ENCODE measurements around the gene SYT15. TPM values are rescaled to one million over a fixed set of nuclear protein-coding genes. Genes with fewer than 3 reads are reported as not detected.
"Not testable (repeated sequence)": the region's sequence is repeated elsewhere in the genome, so short reads cannot be mapped to it uniquely, and the experiment has no call there.

Gene SYT15
- total RNA-seq, 1 donor from 2014 or later, result 0.96 TPM

DNA sequence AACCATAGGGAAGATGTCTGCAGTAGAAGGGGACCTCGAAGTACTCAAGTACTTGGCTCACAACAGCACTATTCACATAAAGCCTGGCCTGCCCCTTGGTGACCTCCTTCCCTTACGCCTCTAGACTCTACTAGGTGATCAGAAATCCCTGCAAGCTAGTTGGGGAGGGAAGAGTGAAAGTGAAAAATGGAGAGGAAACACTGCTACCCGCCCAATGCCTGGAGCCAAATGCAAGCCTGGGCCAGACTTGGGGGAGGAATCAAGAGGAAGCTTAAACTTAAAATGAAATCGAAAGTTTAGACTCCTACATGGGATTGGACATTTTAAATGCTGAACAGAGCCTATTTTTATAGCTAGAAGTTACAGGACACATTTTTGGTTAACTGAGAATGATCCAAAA, 17.6 kb downstream of the SYT15 start:
- peak overlapping the region; percentile 26 for H3K4me3 Mint-ChIP-seq
- H3K9me3 Mint-ChIP-seq; H3K36me3 Mint-ChIP-seq (ENCODE audit: low read depth); intact Hi-C loops (cut with micrococcal nuclease); H3K27ac Mint-ChIP-seq; H3K27me3 Mint-ChIP-seq (ENCODE audit: insufficient read depth); H3K4me1 Mint-ChIP-seq (ENCODE audit: low read depth); DNase-seq (ENCODE audit: low spot score): not testable (repeated sequence)

DNA sequence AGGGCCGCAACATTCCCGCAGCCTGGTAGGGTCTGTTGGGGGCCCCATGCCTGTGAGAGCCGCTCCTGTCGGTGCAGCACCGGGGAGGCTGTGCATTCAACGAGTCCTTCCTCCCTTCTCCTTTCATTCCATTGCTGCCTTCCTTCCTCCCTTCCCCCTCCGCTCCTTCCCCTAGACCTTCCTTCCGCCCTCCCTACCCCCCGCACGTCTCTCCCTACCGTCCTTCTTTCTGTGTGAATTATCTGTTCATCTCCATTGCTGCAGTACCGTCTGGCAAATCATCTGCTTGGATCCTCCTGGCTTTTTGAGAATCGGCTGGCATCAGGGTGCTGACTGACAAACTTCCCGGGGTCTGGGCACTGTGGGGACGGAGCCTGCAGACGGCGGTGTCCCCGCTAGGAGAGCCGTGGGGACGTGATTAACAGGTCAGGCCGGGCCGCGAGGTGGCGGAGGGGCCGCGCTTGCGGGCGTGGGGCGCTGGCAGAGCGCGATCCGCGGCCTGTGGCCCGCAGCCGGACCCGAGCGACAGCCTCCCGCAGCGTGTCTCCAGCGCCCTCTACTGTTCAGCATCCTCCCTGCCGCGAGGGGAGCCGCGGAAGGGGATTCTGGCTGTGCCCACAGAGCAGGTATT, 18.8 kb downstream of the SYT15 start:
- DNase-seq (ENCODE audit: low spot score), result peak; percentile 8
- H3K4me3 Mint-ChIP-seq, result peak overlapping the region; percentile 53
- H3K27me3 Mint-ChIP-seq (ENCODE audit: insufficient read depth); intact Hi-C loops (cut with micrococcal nuclease); H3K27ac Mint-ChIP-seq; H3K9me3 Mint-ChIP-seq; H3K36me3 Mint-ChIP-seq (ENCODE audit: low read depth); H3K4me1 Mint-ChIP-seq (ENCODE audit: low read depth): not testable (repeated sequence)

DNA sequence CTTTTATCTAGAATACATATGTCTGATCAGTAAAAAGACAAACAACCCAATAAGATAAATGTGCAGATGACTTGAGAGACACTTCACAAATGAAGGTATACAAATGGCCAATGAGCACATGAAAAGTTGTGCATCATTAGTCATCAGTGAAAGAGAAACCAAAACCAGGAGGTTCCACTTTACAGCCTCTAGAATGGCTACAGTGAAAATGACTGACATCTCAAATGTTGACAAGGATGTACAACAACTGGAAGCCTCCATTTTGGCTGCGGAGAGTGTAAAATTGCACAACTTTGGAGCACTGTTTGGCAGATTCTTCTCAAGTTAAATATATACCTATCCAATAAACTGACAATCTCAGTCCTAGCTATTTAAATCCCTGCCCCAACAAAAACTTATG, 21.6 kb downstream of the SYT15 start:
- H3K4me1 Mint-ChIP-seq (ENCODE audit: low read depth); intact Hi-C loops (cut with micrococcal nuclease); H3K36me3 Mint-ChIP-seq (ENCODE audit: low read depth); H3K9me3 Mint-ChIP-seq; H3K27ac Mint-ChIP-seq; H3K4me3 Mint-ChIP-seq; DNase-seq (ENCODE audit: low spot score); H3K27me3 Mint-ChIP-seq (ENCODE audit: insufficient read depth): not testable (repeated sequence)

DNA sequence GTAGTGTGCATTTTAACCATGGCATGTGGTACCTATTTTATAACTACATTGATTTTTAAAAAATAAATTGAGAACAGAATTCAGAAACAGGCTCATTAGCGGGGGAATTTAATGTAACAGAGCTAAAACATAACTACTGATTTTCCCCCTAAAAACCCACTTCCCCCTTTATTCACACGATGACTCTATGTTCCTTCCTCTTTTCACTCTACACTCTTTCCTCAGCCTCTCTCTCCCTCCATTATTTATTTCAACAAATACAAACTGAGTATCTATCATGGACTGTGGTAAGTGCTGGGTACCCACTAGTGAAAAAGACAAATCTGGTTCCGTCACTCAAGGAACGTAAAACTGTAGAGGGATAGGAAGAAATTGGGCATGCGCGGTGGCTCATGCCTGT, 36.6 kb downstream of the SYT15 start:
- H3K36me3 Mint-ChIP-seq (ENCODE audit: low read depth); intact Hi-C loops (cut with micrococcal nuclease); H3K4me3 Mint-ChIP-seq; H3K27me3 Mint-ChIP-seq (ENCODE audit: insufficient read depth); H3K4me1 Mint-ChIP-seq (ENCODE audit: low read depth); H3K9me3 Mint-ChIP-seq; H3K27ac Mint-ChIP-seq; DNase-seq (ENCODE audit: low spot score): not testable (repeated sequence)

DNA sequence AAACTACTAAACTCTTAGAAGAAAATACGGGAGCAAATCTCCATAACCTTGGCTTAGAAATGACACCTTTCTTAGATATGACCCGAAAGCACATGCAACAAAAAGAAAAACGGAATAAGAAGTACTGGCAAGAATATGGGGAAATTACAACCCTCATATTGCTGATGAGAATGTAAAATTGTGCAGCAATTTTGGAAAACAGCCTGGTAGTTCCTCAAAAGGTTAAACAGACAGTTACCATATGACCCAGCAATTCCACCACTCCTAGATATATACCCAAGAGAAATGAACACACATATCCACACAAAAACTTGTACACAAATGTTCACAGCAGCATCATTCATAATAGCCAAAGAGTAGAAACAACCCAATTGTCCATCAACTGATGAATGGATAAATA, 37.3 kb downstream of the SYT15 start:
- H3K27ac Mint-ChIP-seq; intact Hi-C loops (cut with micrococcal nuclease); H3K4me3 Mint-ChIP-seq; H3K27me3 Mint-ChIP-seq (ENCODE audit: insufficient read depth); H3K36me3 Mint-ChIP-seq (ENCODE audit: low read depth); H3K9me3 Mint-ChIP-seq; H3K4me1 Mint-ChIP-seq (ENCODE audit: low read depth); DNase-seq (ENCODE audit: low spot score): not testable (repeated sequence)

DNA sequence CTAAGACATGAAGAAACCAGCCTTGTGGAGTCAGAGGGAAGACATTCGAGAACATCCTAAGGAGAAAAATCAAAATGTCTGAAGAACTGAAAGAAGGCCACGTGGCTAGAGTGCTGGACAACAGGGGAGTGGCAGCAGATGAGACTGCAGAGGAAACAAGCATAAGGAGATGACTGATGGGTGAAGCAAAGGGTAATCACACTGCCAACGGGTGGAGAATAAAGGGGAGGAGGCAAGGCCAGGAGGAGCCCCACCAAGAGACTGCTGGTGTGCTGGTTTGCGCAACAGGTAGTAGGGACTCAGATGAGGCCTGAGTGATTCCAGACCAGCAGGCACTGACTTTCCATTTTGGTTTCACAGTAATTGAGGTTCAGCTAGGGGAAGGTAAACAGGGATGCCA, 38.2 kb downstream of the SYT15 start:
- H3K27ac Mint-ChIP-seq; H3K9me3 Mint-ChIP-seq; H3K4me1 Mint-ChIP-seq (ENCODE audit: low read depth); DNase-seq (ENCODE audit: low spot score); intact Hi-C loops (cut with micrococcal nuclease); H3K36me3 Mint-ChIP-seq (ENCODE audit: low read depth); H3K27me3 Mint-ChIP-seq (ENCODE audit: insufficient read depth); H3K4me3 Mint-ChIP-seq: not testable (repeated sequence)

DNA sequence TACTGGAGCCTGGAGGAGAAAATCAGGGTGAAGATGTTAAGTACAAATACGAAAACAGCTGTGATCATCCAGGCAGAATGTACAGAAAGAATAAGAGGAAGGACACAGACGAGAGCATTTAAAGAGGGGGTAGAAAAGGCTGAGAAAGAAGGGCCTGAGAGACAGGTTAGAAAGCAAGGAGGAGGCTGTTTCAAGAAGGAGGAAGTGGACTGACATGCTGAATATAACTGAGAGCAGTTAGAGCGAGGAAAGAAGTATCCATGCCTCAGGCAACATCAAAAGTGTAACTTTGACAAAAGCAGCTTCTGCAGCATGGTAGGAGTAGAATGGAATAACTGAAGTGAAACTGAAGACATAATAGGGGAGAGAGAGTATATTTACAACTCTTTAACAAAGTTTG, 39.0 kb downstream of the SYT15 start:
- DNase-seq (ENCODE audit: low spot score); H3K36me3 Mint-ChIP-seq (ENCODE audit: low read depth); H3K4me1 Mint-ChIP-seq (ENCODE audit: low read depth); H3K27ac Mint-ChIP-seq; intact Hi-C loops (cut with micrococcal nuclease); H3K9me3 Mint-ChIP-seq; H3K27me3 Mint-ChIP-seq (ENCODE audit: insufficient read depth); H3K4me3 Mint-ChIP-seq: not testable (repeated sequence)

DNA sequence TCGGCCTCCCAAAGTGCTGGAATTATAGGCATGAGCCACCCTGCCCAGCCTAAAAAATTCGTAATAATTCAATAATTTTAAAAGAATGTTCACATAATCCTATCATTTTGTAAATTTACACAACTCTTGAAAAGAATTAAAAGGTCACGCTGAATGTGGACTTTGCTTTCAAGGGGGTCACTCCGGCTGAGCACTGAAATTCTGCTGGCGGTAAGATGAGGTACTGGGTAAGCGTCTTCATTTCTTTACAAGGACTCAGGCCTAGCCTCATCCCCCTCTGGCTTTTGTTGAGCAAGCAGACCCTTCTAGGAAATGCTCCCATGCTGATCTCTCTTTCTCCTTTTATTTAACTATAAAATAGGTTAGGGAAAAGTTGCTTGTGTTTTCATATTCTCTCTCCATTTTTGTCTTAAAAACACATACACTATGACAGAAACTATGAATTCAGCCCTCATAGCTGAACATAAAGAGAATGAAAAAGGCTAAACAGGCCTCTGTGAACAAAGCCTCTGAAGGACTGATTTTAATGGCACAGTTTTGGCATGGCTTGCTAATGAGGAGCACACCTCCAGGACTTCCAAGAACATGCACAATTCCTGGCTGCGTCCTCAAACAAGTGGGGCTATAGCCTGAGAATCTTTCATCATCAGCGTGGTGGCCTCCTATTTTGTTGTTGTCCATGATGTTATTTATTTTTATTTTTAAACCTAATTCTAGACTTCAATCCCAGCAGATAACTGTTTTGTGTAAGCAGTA, 45.1 kb downstream of the SYT15 start:
- H3K36me3 Mint-ChIP-seq (ENCODE audit: low read depth); H3K4me3 Mint-ChIP-seq; H3K9me3 Mint-ChIP-seq; intact Hi-C loops (cut with micrococcal nuclease); H3K27ac Mint-ChIP-seq; H3K4me1 Mint-ChIP-seq (ENCODE audit: low read depth); H3K27me3 Mint-ChIP-seq (ENCODE audit: insufficient read depth); DNase-seq (ENCODE audit: low spot score): not testable (repeated sequence)

DNA sequence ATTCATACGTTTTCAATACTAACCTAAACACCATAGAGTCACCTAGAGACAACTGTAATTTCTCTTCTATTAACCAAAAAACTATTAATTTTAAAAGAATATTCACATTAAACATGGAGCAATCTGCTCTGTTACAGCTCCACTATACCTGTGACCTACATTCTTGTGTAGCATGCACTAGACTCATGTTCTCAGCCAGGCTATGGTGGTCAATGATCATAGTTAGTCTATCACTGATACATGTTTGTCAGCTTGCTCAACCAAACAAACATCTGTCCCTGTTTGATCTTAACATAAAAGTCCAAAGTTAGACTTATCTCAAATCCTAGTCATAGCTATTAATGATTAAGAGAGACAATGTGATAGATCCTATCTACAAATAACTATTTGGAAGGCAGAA, 50.9 kb downstream of the SYT15 start:
- intact Hi-C loops (cut with micrococcal nuclease); H3K27me3 Mint-ChIP-seq (ENCODE audit: insufficient read depth); H3K4me1 Mint-ChIP-seq (ENCODE audit: low read depth); H3K4me3 Mint-ChIP-seq; H3K9me3 Mint-ChIP-seq; DNase-seq (ENCODE audit: low spot score); H3K27ac Mint-ChIP-seq; H3K36me3 Mint-ChIP-seq (ENCODE audit: low read depth): not testable (repeated sequence)

DNA sequence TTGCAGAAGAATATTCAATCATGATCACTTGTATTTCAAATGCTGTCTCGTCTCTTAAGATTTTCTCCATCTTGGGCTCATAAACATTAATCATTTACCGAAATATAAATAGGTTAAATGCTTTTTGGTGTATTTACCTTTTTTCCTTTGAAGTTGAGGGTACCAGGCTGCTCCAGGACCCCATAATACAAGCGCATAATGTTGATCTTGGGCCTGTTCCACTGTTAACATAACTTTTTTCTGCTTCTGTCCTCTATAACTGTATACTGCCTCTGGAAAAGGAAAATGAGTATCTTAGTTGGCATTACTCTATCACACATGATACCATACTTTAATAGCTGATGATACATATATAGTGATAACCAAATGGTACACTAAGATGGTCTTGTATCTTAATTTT, 51.9 kb downstream of the SYT15 start:
- H3K9me3 Mint-ChIP-seq; H3K4me3 Mint-ChIP-seq; H3K27ac Mint-ChIP-seq; H3K4me1 Mint-ChIP-seq (ENCODE audit: low read depth); H3K36me3 Mint-ChIP-seq (ENCODE audit: low read depth); intact Hi-C loops (cut with micrococcal nuclease); DNase-seq (ENCODE audit: low spot score); H3K27me3 Mint-ChIP-seq (ENCODE audit: insufficient read depth): not testable (repeated sequence)

DNA sequence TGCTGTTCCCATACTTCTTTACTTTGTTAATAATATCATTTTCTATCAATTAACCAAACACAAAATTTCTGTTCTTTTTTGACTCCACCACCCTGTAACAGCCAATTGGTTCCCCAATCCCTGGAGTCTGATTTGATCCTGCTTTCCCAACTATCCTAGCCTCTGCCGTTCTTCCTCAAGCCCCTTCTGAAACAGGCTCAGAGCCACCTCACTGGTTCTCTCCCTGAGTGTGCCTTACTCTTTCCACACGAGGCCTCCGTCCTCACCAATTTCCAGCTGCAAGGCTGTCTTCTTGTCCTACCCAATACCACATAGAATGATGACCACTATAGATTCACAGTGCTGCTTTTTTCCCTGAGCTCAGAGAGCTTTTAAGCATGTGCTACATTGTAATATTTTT, 52.8 kb downstream of the SYT15 start:
- H3K4me1 Mint-ChIP-seq (ENCODE audit: low read depth); H3K4me3 Mint-ChIP-seq; H3K27ac Mint-ChIP-seq; H3K27me3 Mint-ChIP-seq (ENCODE audit: insufficient read depth); H3K36me3 Mint-ChIP-seq (ENCODE audit: low read depth); intact Hi-C loops (cut with micrococcal nuclease); DNase-seq (ENCODE audit: low spot score); H3K9me3 Mint-ChIP-seq: not testable (repeated sequence)

DNA sequence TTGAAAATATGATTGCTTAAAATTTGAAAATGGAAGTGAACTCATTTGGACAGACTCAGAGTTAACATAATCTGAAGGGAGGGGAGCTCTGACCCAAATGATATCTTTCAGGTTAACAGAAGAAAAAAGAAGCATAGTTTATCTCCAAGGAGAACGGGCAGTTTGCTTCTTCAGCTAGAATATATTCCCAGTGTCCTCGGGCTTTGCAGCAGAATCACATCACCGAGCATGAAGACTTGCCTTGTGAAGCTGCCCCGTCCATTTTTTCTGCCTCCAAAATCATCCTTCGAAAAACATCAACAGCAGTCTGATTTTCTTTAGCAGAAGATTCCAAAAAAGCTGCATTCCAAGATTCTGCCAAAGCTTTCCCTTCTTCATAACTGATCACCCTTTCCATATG, 55.8 kb downstream of the SYT15 start:
- intact Hi-C loops (cut with micrococcal nuclease); H3K27me3 Mint-ChIP-seq (ENCODE audit: insufficient read depth); H3K36me3 Mint-ChIP-seq (ENCODE audit: low read depth); H3K4me1 Mint-ChIP-seq (ENCODE audit: low read depth); DNase-seq (ENCODE audit: low spot score); H3K9me3 Mint-ChIP-seq; H3K27ac Mint-ChIP-seq; H3K4me3 Mint-ChIP-seq: not testable (repeated sequence)

DNA sequence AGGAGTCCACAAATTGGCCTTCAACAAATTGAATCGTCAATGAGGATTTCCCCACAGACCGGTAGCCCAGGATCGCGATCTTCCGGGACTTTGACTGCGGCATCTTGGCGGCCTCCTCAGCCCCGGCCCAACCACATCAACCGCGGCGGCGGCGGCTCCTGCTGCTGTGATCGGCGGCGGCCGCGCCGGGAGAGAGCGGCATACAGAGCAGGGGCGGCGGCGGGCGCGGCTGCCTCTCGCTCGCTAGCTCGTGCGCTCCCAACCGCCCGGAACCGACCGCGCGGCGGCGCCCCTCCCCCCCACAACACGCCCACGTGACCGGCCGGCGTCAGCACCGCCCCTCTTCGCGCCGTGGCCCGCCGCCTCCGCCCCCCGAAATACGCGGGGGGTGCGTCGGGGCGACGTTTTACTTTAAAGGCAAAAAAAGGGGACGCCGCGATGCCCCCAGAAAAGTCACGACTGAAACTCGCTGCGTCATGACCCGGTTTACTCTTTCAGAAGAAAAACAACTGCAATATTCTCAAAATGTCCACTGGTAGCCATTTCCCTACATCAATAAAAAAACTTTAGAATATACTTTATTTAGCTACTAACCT, 56.5 kb downstream of the SYT15 start:
- H3K4me3 Mint-ChIP-seq, result peak overlapping the region; percentile 37
- intact Hi-C loops (cut with micrococcal nuclease); H3K36me3 Mint-ChIP-seq (ENCODE audit: low read depth); DNase-seq (ENCODE audit: low spot score); H3K27ac Mint-ChIP-seq; H3K27me3 Mint-ChIP-seq (ENCODE audit: insufficient read depth); H3K9me3 Mint-ChIP-seq; H3K4me1 Mint-ChIP-seq (ENCODE audit: low read depth): not testable (repeated sequence)

Measured in activated T-helper 1 cell treated with anti-CD3 and anti-CD28 coated beads, Interleukin-12 subunit alpha, Interleukin-12 subunit beta, Interleukin-2, Interleukin-4 antibody, amounts not matched to agents 30 ng/mL and 10 ng/mL and 1 ng/mL, durations not matched to agents 14 hours and 24 hours and 36 hours (primary cell).